T-helper 1 cell treated with Interleukin-12 subunit alpha and Interleukin-12 subunit beta and Interleukin-4 antibody, amounts not matched to agents 30 ng/mL and 1 ng/mL, for 36 hours (primary cell): ENCODE data around the gene KCNK16. TPM values are rescaled to one million over a fixed set of nuclear protein-coding genes. Genes with fewer than 3 reads are reported as not detected.
"Not testable (repeated sequence)": the region's sequence is repeated elsewhere in the genome, so short reads cannot be mapped to it uniquely, and the experiment has no call there.

ENCODE experiments used
- intact Hi-C: fragments of 100-400 bp; cut with micrococcal nuclease; formaldehyde crosslinking; loops from one replicate; pipeline ENCODE4 v1.15.1; 2024
- total RNA-seq: library from RNA; stranded (reverse); gene quantifications from 2 replicates; pipeline ENCODE4 v1.2.3, GENCODE V29; 2022

KCNK16 gene
- total RNA-seq, 1 donor from 2014 or later = not detected

DNA sequence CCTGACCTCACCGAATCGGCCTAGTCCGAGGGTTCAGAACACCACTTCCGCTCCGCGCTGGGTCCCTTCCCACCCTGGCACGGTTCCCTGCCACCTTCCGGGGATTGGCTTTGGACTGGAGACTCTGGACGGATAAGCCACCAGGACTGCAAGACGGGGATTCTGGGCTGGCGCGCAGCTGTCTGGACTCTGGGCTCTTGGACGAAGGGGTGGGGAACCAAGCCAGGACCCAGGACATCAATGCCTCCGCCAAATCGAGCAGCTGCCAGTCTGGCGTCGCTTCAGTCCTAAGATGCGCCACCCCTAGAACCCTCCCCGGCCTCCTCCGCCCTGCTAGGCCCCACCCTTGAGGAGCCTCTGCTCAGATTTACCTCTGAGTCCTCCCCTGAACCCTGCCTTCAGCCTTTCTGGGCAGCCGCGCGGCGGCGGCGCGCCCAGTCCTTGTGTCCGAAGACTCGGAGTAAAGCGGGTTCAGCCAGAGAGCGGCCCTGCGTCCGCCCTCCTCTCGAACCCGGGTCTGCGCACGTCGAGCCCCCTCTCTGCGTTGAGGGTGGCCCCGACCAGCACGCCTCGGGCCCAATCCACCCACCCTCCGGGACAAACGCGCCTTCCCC, 9.5 kb downstream of the KCNK16 start:
- intact Hi-C loops = no loop called here

DNA sequence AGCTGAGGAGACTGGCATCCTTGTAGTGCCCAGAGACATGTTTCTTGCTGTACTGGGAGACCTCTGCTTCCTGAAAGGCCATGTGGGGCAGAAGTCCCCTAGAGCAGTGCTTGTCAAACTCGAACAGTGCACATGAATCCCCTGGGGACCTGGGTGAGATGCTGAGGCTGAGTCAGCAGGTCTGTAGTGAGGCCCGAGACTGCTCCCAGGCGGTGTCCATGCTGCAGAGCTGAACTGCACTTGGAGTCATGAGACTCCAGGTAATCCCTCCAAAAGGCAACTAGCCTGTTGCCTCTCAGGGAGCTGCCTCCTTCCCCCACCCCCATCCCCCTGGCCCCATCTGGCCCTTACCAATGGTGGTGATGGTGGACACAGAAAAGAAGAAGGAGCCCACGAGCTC, 12.0 kb downstream of the KCNK16 start:
- intact Hi-C loops = loop anchor here (1.0 kb wide), 3 partner anchors 144 to 438 kb away; no protein-coding TSS in a partner anchor

DNA sequence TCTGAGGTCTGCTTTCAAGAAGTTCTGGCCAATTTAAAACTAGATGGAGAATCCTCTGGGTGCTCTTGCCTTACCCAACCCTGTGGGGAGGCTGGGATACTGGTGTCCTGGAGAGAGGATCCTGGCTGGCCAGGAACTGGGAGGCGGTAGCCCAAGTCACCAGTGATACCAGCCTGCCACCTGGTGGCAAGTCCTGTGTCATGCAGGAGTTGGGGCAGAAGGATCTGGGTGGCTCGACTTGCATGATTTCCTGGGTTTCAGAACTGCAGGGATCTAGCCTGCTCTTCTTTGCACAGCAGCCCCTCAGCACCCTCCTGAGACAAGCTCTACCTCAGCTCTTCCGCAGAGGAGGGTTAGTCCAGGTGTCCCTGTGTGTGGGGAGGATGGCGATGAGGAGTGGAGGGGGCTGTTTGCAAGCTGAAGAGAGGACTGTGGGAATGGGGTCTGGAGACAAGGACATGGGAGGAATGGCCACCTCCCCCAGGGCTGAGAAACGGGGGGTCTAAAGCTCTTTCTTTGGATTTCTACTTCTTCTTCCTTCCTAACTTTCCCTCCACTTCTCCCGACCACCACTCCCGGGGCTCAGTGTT, 12.5 kb downstream of the KCNK16 start:
- intact Hi-C loops = loop anchor here (1.0 kb wide), 4 partner anchors 144 to 438 kb away; no protein-coding TSS in a partner anchor

DNA sequence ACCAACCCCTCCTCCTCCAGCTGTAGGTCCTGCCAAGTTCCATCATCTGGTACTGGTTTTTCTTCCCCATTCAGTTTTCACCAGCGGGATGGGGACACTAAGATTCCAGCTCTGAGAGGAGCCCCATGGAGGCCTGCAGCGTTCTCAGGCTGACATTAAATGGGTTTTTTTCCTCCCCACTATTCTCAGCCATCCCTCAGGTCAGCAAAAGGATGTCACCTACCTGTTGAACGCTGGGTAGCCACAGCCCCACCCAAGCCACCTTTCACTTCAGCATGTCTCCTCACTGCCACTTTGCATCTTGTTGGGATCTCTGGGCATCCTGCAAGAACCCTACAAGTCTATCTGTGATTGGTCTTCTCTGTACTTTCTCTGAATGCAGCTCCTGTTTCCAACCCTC, 15.0 kb downstream of the KCNK16 start:
- intact Hi-C loops = no loop called here

DNA sequence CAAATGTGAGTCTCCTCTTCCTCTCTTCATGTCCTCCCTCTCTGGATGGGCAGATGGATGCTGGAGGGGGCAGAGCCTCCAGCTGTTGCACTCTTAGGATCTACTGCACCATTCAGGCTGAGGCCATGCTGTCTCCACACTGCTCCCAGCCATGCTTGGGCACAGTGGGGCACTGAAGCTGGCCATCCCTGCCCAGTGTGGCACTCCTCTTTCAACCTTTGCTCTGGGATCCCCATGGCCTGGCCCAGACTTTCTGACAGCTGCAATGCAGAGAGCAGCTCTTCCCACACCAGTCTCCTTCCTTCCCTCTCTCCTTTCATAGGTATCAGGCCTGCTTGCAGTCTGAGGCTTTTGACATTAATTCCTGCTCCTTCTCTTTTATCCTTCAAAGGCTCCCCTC, 17.6 kb downstream of the KCNK16 start:
- intact Hi-C loops = no loop called here

DNA sequence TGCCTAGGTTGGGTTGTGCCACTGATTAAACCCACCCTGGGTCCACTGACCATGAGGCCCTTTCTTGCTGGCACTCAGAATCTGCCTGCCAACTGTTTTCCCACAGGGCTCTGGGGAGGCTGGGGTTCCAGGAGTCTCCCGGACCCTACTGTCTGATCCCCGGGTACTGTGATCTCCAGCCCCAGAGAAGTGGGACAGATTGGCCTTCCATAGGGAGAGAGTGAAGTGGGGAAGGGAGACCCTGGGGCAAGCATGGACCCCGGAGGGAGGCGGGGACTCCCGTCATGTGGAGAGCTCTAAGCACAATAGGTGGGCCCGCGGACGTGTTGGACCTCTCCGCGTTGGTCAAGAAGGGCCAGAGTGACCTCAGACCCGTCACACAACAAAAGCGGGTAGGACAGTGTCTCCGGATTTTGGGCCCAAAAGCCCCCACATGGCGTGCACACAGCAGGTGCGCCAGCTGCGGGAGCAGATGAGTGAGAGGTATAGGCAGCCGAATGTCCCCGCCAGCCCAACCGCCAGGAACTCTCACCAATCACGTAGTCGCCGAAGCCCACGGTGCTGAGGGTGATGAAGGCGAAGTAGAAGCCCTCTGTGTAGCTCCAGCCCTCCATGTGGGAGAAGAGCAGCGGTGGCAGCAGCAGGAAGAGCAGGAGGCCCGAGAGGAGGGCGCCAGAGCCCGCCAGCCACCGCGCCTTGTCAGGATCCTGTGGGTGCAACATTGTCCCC, 18.9 kb downstream of the KCNK16 start:
- intact Hi-C loops = loop anchor here (1.0 kb wide), 7 partner anchors 74 to 431 kb away; partner anchors contain the start of gene KCNK5

DNA sequence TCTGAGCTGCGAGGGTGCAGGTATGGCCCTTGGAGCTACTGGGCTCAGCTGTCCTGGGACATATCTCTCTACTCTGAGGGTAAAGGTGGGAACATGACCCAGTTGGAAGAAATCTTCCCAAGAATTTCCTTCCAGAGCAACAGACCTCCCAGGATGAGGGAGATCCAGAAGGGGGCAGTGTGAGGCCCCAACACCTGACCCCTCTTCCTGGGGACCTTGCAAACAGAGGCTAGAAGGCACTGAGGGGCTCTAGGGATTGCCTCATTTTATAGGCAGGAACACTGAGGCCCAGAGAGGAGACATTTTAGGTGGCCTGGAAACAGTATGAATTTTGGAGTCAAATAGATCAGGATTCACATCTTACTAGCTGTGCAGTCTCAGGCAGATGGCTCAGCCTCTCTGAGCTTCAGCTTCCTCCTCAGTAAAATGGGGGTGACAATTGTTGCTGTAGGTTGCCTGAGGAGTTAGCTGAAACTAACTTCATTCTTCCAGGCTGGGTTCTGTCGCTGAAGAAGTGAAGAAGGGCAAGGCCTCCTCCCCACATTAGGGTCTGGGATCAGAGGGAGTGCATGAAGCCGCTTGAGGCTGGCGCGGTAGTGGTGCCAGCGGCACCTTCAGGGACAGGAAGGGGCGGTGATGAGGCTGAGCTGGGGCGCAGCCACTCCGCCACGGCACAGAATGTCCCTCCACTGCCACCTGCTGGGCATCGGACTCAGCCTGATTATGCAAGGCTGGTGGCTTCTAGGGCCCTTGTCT, 19.7 kb downstream of the KCNK16 start:
- intact Hi-C loops = loop anchor here (1.0 kb wide), 7 partner anchors 74 to 431 kb away; partner anchors contain the start of gene KCNK5

DNA sequence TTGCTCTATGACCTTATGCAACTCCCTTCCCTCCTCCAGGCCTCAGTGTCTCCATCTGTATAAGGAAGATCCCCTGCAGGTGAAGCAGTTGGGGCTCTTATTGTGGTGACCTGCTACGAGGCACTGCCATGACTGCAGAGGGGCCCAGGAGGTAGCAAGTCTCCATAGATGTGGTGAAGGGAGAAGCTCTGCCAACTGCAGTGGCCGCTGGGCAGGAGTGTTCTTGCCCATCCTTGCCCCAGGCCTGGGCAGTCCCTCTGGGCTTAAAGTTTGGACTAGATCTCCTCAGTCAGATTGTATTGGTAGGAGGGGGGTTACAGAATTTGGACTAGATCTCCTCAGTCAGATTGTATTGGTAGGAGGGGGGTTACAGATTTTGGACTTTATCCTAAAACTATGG, 20.5 kb downstream of the KCNK16 start:
- intact Hi-C loops = no loop called here

DNA sequence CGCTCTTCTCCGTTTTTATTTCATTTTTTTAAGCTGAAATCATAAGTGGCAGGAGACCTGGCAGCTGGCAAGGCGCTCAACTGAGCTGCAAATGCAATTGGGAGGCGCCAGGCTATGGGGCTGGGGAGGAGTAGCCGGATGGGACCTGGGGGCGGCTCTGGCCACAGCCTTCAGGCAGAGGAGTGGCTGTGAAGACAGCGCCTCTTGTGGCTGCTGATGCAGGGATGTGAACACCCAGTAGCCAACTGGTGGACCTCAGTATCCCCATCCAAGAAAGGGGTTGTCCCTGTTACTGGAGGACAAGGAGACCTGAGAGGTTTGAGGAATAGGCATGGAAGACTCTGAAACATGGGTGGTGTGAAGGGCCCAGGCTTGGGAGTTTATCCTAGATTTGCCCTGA, 20.9 kb downstream of the KCNK16 start:
- intact Hi-C loops = no loop called here

DNA sequence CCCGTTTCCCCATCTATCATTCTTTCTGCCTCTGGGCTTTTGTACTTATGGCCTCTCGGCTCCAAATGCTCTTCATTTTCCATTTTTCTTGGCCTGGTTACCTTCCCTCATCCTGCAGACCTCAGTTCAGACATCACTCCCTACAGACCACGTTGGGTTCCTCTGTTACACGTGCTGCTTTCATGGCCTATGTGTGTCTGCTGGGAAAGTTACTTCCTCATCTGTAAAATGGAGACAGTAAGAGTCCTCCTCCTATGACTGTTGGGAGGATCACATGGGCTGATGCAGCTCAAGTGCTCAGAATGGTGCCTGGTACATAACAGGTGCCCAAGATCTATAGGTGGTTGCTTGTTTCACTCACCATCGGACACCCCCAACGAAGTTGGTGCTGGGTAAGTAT, 21.8 kb downstream of the KCNK16 start:
- intact Hi-C loops = no loop called here

DNA sequence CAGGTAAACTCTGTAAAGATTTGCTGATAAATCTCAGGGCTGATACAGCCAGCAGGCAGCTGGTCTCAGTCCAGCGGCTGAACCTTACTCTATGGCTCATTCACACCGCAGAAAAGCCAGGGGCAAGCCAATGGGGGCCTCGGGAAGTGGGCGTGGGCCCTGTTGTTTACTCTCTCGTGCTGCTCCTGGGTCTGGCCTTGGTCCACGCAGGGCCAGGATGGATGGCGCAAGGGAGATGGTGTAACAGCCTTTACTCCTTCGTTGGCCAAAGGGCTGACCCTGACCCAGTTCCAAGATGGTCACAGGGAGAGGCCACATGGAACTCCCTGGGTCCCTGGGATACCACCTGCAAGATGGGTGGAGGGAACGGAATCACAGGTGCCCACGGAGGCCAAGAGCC, 24.4 kb downstream of the KCNK16 start:
- intact Hi-C loops = no loop called here

DNA sequence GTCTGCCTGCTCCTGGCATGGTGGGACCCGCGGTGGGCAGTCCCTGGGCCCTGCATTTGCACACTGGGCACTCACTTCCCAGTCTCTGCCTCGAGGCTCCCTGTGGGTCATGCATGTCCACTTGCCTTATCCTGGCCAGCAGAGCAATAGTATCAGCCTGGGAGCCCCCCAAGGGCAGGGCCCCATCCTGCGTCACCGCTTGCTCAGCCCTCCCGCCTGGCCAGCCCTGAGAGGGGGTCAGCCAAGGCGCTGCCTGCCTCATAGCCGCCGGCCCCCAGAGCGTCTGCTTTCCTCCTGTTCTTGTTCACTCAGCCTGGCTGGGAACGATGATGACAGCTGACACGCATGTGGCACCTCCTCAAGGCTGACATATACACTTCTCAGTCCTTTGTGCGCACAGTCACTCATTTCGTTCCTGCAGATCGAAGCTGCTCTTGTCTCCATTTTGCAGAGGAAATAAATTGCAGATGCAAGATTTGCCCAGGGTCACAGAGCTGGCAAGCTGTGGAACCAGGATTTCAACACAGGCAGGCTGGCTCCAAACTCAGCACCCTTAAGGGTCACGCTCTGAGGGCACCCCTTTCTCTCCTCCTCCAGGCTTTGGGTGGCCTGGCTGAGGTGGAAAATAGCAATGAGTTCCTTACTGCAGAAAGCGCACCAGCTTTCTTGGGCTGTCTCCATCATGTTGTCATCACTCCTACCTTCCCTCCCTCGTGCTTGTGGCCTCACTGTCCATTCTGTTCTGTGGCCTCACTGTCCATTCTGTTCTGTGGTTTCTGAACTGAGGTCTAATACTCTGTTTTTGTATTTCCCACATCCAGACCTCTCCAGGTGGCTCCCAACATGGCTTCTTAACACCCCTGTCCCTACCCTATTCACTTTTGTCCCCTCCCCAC, 25.5 kb downstream of the KCNK16 start:
- intact Hi-C loops = no loop called here

DNA sequence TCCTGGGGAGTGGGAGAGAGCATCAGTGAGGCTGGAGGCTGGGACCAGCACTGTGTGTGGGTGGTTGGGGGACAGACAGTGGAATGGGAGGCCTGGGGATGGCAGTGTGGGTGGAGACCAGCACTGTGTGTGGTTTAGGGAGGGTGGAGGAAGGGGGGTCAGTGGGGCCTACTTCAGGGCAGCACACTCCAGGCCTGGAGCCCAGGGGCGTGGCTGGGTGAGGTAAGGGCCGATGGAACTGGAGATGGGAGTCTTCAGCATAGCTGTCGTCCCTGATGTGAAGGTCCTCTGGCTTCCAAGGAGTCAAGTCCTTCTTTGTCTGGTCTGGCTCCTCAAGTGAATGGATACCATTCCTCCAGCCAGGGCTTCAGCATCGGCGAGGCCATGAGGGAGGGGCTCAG, 26.9 kb downstream of the KCNK16 start:
- intact Hi-C loops = no loop called here

DNA sequence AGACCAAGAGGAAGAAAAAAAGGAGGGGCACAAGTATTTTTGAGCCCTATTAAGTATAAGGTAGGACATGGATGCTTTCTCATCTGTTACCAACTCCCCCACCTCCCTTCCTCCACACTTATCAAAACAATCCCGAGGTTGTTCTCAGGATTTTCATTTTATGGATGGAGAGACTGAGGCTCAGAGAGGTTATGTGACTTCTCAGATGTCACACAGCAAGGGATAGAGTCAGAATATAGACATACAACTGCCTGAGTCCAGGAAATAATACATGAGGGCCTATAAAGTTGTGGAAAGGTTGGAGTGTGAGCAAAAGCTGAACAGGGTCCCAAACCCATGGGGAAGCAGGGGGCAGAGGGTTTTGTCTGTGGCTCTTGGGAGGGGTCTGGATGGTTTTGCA, 27.6 kb downstream of the KCNK16 start:
- intact Hi-C loops = no loop called here

DNA sequence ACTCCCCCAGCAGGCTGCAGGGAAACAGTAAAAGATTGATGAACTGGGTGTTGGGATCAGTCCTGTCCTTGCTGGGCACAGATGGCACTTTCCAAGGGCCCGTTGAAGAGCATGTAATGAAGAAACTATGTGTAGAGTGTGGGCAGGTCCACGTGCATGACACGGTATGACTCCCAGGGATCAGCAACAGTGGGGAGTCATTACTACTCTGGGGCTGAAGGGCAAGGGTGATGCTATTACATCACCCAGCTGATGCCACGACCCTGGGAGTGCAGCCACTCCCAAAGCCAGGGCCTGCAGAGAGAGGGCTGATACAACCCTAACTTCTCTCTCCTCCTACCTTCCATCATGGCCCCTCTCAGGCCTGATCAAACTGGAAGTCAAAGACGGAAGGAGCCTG, 28.4 kb downstream of the KCNK16 start:
- intact Hi-C loops = no loop called here

DNA sequence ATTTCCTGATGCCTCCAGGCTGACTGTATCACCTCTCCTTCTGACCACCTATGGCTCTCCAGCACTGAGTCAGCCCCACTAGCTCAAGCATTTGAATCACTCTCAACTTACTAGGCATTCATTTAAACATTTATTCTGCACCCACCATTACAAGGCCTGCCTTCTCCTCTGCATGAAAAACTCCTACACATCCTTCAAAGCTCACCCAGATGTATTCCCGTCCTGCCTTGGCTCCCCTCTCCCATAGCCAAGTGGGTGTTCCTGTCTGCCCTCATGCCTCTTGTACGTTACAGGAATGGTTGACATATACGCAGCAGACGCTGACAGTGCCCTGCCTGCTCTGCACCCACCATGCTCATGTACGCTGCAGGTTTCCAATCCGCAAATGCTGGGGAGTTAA, 29.9 kb downstream of the KCNK16 start:
- intact Hi-C loops = no loop called here

DNA sequence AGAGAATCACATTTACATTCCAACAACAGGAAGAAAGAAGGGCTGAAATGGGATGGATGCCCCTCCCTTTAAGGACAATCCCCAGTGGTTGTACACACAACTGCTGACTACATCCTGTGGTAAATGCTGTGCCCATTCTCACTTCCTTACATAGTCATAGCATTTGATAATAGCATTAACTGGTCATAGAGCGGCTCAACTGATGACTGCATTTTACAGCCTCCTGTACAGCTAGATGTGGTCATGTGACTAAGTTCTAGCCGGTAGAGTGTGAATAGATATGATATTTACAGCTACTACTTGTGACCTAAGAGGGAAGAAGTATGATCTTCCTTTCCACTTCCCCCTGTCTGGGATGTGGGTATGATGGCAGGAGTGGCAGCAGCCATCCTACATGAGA, 33.0 kb downstream of the KCNK16 start:
- intact Hi-C loops = no loop called here

DNA sequence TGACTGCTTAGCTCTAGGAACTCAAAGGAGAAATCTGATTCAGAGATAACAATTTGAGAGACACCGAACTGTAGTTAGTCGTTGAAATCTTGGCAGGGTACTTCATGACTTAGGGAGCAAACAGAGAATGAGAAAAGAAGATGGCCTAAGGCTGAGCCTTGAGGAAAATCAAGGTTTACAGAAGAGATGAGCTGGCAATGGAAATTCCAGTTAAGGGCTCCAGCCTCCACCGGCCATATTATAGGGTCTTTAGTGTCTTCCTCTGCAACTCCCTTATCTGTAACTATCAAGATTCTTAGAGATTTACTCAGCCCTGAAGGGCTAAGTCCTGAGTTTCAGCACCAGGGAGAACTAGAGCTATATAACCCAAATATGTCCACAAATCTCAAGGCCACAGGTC, 34.9 kb downstream of the KCNK16 start:
- intact Hi-C loops = no loop called here

DNA sequence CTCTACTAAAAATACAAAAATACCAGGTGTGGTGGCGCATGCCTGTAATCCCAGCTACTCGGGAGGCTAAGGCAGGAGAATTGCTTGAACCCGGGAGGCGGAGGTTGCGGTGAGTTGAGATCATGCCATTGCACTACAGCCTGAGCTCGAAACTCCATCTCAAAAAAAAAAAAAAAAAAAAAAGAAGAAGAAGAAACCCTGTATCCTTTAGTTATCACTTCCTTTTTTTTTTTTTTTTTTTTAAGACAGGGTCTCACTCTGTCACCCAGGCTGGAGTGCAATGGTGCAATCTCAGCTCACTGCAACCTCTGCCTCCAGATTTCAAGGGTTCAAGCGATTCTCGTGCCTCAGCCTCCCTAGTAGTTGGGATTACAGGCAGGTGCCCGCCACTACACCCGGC, 35.9 kb downstream of the KCNK16 start:
- intact Hi-C loops = not testable (repeated sequence)

DNA sequence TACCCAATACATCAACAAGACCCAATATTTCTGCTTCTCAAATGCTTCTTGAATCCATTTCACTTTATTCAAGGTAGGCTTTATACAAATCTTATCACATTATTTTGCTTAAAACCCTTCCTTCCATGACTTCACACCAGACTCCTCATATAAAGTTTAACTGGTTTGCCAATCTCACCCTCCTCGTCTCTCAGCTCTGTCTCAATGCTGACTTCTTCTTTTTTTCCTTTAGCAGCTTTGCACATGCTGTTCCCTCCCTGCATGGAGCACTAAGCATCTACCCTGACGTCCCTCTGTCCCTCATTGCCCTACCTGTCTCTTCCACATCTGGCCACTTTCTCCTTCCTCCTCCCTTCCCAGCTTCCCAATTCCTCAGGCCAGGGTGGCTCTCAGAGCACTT, 39.7 kb downstream of the KCNK16 start:
- intact Hi-C loops = no loop called here
